ENCODE results near the gene SMARCB1.

Gene SMARCB1

DNA sequence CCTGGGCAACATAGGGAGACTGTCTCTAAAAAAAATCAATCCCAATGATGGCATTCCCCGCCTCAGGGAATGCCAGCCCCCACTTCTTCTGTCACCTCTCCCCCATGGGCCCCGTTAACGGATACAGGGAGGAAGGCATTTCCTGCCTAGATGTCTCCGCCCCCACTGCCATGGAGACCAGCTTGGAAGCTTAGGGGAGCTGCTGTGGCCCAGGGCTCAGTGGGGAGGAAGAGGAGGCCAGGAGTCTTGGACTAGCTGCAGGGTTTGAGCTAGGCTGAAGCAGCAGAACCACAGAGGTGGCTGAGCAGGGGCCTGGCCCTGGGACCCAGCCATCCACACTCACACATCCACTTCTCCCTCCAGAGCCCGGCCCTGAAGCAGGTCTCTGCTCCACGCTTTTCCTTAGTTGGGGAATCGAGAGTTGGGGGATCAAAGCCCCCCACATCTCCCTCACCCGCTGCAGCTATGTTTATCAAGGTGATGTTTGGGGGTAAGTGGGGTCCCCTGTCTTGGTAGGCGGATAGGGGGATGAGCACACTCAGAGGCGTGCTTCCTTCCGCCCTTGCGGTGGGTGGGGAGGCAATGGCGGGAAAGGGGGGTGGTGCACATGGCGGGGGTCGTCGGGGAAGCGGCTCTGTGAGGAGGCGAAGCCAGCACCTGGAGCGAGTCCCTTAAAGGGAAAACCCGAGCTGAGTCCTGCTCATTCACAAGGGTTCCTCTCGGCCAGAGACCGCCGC lies 23.8 kb upstream of the SMARCB1 start, which contains the start of gene C22orf15:
C22orf15 (plus strand) TSS at position 149 of the 737 bp plus-strand sequence; CDS start at position 466, 317 bp downstream.
- H3K36me3 ChIP-seq (replicated peaks), result no peaks in the 10 kb centered on the region
- DNase-seq, result no peak
- H3K27me3 ChIP-seq (replicated peaks), result no peaks in the 10 kb centered on the region
- no peak within 1 kb of the TSS for H3K27ac ChIP-seq
- H3K4me3 ChIP-seq (ENCODE audit: low read depth, low read length), result no peak within 1 kb of the TSS
- in situ Hi-C loops (cut with HindIII; ENCODE audit: low pct_ligation_motif_present, low sequenced_read_pairs), result no loop called here
- no peak for TF ChIP-seq CTCF (IDR thresholded peaks at IDR 0.05; ENCODE audit: low read depth, low read length, missing control alignments)

- TF ChIP-seq CTCF (IDR thresholded peaks at IDR 0.05; ENCODE audit: low read depth, low read length, missing control alignments), result no peak
- no peaks in the 10 kb centered on the region for H3K36me3 ChIP-seq (replicated peaks)
- no peak overlapping the region for H3K27ac ChIP-seq
- H3K4me3 ChIP-seq (ENCODE audit: low read depth, low read length), result no peak overlapping the region
- in situ Hi-C loops (cut with HindIII; ENCODE audit: low pct_ligation_motif_present, low sequenced_read_pairs), result no loop called here
- no peaks in the 10 kb centered on the region for H3K27me3 ChIP-seq (replicated peaks)
- DNase-seq, result no peak
Measured at GRCh38 chr22:23763579-23763945, 23.2 kb upstream of the SMARCB1 start.

- in situ Hi-C loops (cut with HindIII; ENCODE audit: low pct_ligation_motif_present, low sequenced_read_pairs), result no loop called here
- H3K4me3 ChIP-seq (ENCODE audit: low read depth, low read length), result no peak overlapping the region
Measured at GRCh38 chr22:23763954-23764353, 22.8 kb upstream of the SMARCB1 start.

DNA sequence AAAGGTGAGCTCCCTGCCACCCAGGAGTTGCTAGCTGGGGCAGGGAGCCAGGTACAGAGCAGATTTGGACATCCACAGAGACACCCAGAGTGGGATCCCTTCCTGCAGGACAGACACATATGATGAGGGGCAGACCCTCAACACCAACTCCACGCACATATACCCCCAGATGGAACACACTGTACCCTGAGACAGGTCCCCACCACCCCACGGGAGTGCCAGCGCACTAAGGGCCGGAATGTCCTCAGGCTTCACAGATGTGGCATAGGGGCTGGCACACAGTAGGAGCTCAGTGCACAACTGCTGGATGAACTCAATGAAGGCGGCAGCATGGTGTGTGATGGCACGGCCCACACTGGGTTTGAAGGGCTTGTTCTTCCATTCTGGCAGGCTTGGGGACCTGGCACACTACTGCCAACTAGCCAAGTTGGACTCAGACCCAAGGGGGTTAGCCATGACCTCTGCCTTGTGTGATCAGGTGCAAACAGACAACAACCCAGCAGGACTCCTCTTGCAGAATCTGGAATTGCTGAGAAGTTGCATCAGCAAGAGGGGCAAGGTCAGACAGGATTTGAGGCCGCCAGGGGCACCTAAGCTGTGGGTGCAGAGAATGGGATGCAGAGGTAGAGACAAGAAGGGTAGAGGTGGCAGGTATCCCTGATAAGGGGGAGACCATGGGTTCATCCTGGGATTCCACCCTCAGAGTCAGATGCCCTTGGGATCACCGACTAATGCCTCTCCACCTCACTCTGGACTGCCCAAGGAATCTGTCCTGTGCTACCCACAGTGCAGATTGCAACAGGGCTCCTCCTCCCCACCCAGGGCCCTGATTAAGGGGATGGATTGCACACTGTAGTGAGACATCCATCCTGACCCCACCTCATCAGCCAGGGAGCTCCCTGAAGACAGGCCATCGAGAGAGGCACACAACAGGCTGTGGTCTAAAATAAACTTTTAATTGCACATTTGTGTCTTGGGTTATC lies 21.6 kb upstream of the SMARCB1 start:
- in situ Hi-C loops (cut with HindIII; ENCODE audit: low pct_ligation_motif_present, low sequenced_read_pairs), result no loop called here
- DNase-seq, result no peak
- Histone ChIP-seq H3K27me3 (replicated peaks) (no peaks in the 10 kb centered on the region), H3K4me3 (ENCODE audit: low read depth, low read length) (no peak overlapping the region), H3K36me3 (replicated peaks) (no peaks in the 10 kb centered on the region), H3K27ac (no peak overlapping the region)
- no peak for TF ChIP-seq CTCF (IDR thresholded peaks at IDR 0.05; ENCODE audit: low read depth, low read length, missing control alignments)

More at GRCh38 chr22:23763954-23764353, 22.8 kb upstream of the SMARCB1 start:
- no peak for TF ChIP-seq CTCF (IDR thresholded peaks at IDR 0.05; ENCODE audit: low read depth, low read length, missing control alignments)
- Histone ChIP-seq H3K27me3 (replicated peaks) (no peaks in the 10 kb centered on the region), H3K27ac (no peak overlapping the region), H3K36me3 (replicated peaks) (no peaks in the 10 kb centered on the region)
- no peak for DNase-seq

DNA sequence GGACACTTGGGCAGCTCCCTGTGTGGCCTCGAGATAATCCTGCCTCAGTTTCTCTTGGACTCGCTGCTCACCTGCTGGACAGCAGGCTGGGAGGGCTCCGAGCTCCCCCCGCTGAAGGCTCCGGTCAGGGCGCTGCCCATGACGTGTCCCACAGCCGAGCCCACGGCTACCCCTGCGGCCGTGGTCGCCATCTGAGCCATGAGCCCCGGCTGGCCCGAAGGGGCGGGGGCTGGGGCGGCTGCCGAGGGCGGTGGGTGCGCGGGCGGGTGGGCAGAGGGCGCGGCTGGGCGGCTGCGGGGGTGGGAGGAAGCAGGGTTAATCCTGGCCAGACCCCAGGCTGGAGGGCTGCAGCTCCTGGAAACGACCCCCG lies 19.5 kb upstream of the SMARCB1 start:
- H3K27me3 ChIP-seq (replicated peaks), result no peaks in the 10 kb centered on the region
- no peak for DNase-seq
- H3K27ac ChIP-seq, result no peak overlapping the region
- H3K36me3 ChIP-seq (replicated peaks), result no peaks in the 10 kb centered on the region
- H3K4me3 ChIP-seq (ENCODE audit: low read depth, low read length), result peak overlapping the region; percentile 65
- in situ Hi-C loops (cut with HindIII; ENCODE audit: low pct_ligation_motif_present, low sequenced_read_pairs), result no loop called here
- TF ChIP-seq CTCF (IDR thresholded peaks at IDR 0.05; ENCODE audit: low read depth, low read length, missing control alignments), result no peak
